IPS DF 4.7 (cell line): Measurements from ENCODE around the gene C1R.

Source experiments
- DNase-seq: peaks from one replicate; pipeline ENCODE4 v3.0.0-alpha.2; 2013; ENCODE audit warnings: low spot score; ENCODE audit errors: extremely low read depth

Gene C1R

GRCh38 chr12:7092229-7092985 lies at the start of gene C1R:
Gene C1R, minus strand, starts transcription at chr12:7092445. Its CDS starts 57 bp downstream, at chr12:7092388.
- no peak for DNase-seq

GRCh38 chr12:7141351-7142005 lies 49.2 kb upstream of the C1R start:
- no peak for DNase-seq

GRCh38 chr12:7139200-7139599 lies 47.0 kb upstream of the C1R start:
- no peak for DNase-seq

GRCh38 chr12:7137908-7138307 lies 45.7 kb upstream of the C1R start:
- DNase-seq: no peak

- DNase-seq: no peak
These were observed 44.4 kb upstream of the C1R start for GRCh38 chr12:7136676-7137075.

GRCh38 chr12:7136071-7136470 lies 43.8 kb upstream of the C1R start:
- DNase-seq: no peak

- DNase-seq: no peak
These were observed 42.3 kb upstream of the C1R start for GRCh38 chr12:7134396-7135166.

- no peak for DNase-seq
These were observed 39.2 kb upstream of the C1R start for GRCh38 chr12:7131502-7131866.

- DNase-seq: no peak
These were observed 38.7 kb upstream of the C1R start for GRCh38 chr12:7130701-7131501.

- no peak for DNase-seq
These were observed 37.8 kb upstream of the C1R start, which contains the start of gene CLSTN3 for GRCh38 chr12:7129872-7130691. Gene CLSTN3, plus strand, starts transcription at chr12:7130371. Its CDS starts 278 bp downstream, at chr12:7130649.

GRCh38 chr12:7129287-7129871 lies 37.1 kb upstream of the C1R start:
- no peak for DNase-seq

- DNase-seq: no peak
These were observed 36.5 kb upstream of the C1R start, which contains the start of gene RBP5 for GRCh38 chr12:7128681-7129286. Gene RBP5, minus strand, starts transcription at chr12:7128889. Its CDS starts 114 bp downstream, at chr12:7128775.

GRCh38 chr12:7127916-7128626 lies 35.8 kb upstream of the C1R start:
- no peak for DNase-seq

GRCh38 chr12:7125632-7126227 lies 33.5 kb upstream of the C1R start:
- DNase-seq: no peak

GRCh38 chr12:7123806-7124522 lies 31.7 kb upstream of the C1R start:
- DNase-seq: no peak

GRCh38 chr12:7122811-7123769 lies 30.8 kb upstream of the C1R start:
- no peak for DNase-seq

- no peak for DNase-seq
These were observed 29.1 kb upstream of the C1R start for GRCh38 chr12:7121324-7121723.
